ENCODE measurements around the gene DNALI1. TPM values are rescaled to one million over a fixed set of nuclear protein-coding genes. Genes with fewer than 3 reads are reported as not detected.

Gene DNALI1
- total and polyA plus RNA-seq, 10 of the 15 experiments (the other 5 are each of a cell fraction or from before 2014, with no cell fraction given), result 0.03 to 0.13 (median 0.05) TPM; not detected in 7

DNA sequence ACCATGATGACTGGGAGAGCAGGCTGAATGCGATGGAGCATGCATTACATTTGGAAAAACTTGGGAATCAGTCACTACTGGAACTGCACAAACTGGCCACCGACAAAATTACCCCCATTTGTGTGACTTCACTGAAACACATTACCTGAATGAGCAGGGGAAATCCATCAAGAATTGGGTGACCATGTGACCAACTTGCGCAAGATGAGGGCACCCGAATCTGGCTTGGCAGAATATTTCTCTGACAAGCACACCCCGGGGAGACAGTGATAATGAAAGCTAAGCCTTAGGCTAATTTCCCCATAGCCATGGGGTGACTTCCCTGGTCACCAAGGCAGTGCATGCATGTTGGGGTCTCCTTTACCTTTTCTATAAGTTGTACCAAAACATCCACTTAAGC lies 11.7 kb upstream of the DNALI1 start:
- Histone ChIP-seq H3K4me1 (ENCODE audit: control insufficient read depth, insufficient read depth, low read length) (no peaks in the 10 kb centered on the region; the same call in 1 of the 2 replicates), H3K27ac (ENCODE audit: control insufficient read depth, insufficient read depth) (no peak overlapping the region), H4K20me1 (ENCODE audit: control insufficient read depth, insufficient read depth) (no peaks in the 10 kb centered on the region), H3K4me2 (ENCODE audit: control insufficient read depth, insufficient read depth) (no peak overlapping the region), H3K9ac (ENCODE audit: control insufficient read depth, insufficient read depth, low read length) (no peak overlapping the region), H3K9me3 (replicated peaks; ENCODE audit: control insufficient read depth, insufficient read depth, low read length) (no peaks in the 10 kb centered on the region), H2AFZ (ENCODE audit: control insufficient read depth, low read depth, low read length) (no peak overlapping the region), H3K4me3 (no peak overlapping the region), H3K79me2 (ENCODE audit: control insufficient read depth, insufficient read depth, low read length) (no peaks in the 10 kb centered on the region; the same call in 1 of the 2 replicates), H3K36me3 (ENCODE audit: control insufficient read depth in 2 of 2, insufficient read depth in 2 of 2, low read length in 1 of 2) (peaks cover 6 to 23% of the 10 kb centered on the region in 2 experiments), H3K27me3 (replicated peaks in 1 of 2; ENCODE audit: control insufficient read depth in 2 of 2, insufficient read depth in 2 of 2, low read length in 1 of 2) (no peaks in the 10 kb centered on the region)
- in situ Hi-C loops (cut with MboI) (no loop called here), intact Hi-C loops (cut with micrococcal nuclease; ENCODE audit: unreplicated experiment) (no loop called here)
- ChIA-PET SMC1A (ENCODE audit: uncharacterized antibody, unreplicated experiment) (no interaction called here), POLR2A (interaction anchor here (0.6 to 0.7 kb wide), 4 partner anchors 9 to 854 kb away, joined by 3 to 4 read pairs (median 4); partner anchors contain the start of gene SNIP1), CTCF (no interaction called here), RAD21 (ENCODE audit: unreplicated experiment) (no interaction called here)
- BruUV-seq (replicated peaks), result no TSS peak
- no peak for FAIRE-seq
- DNase-seq (ENCODE audit: low read depth, low spot score), result no peak
- 96% methylated on average over 5 of the region's 5 CpGs for WGBS (ENCODE audit: insufficient coverage, insufficient replicate concordance, low lambda C conversion rate, missing lambda C conversion rate)
- no peak for ATAC-seq
- TF ChIP-seq IKZF2 (IDR thresholded peaks at IDR 0.05) (no peak), PML (IDR thresholded peaks at IDR 0.05; ENCODE audit: low read length) (no peak), NRF1 (conservative IDR thresholded peaks at IDR 0.05; ENCODE audit: low read depth, low read length) (no peak), NFIC (IDR thresholded peaks at IDR 0.05; ENCODE audit: low read depth, low read length) (no peak), NFYA (IDR thresholded peaks at IDR 0.05; ENCODE audit: borderline replicate concordance, low read depth, low read length) (no peak), PAX5 (IDR thresholded peaks at IDR 0.05; ENCODE audit: borderline replicate concordance, low read depth, low read length) (no peak), HSF1 (IDR thresholded peaks at IDR 0.05; ENCODE audit: low read depth, low read length) (no peak), POLR2A (IDR thresholded peaks at IDR 0.05; ENCODE audit: low read depth, low read length) (no peak), PKNOX1 (IDR thresholded peaks at IDR 0.05) (no peak), SIX5 (IDR thresholded peaks at IDR 0.05; ENCODE audit: low read depth, low read length, severe bottlenecking) (no peak)
- TF ChIP-seq, protein P1, sequence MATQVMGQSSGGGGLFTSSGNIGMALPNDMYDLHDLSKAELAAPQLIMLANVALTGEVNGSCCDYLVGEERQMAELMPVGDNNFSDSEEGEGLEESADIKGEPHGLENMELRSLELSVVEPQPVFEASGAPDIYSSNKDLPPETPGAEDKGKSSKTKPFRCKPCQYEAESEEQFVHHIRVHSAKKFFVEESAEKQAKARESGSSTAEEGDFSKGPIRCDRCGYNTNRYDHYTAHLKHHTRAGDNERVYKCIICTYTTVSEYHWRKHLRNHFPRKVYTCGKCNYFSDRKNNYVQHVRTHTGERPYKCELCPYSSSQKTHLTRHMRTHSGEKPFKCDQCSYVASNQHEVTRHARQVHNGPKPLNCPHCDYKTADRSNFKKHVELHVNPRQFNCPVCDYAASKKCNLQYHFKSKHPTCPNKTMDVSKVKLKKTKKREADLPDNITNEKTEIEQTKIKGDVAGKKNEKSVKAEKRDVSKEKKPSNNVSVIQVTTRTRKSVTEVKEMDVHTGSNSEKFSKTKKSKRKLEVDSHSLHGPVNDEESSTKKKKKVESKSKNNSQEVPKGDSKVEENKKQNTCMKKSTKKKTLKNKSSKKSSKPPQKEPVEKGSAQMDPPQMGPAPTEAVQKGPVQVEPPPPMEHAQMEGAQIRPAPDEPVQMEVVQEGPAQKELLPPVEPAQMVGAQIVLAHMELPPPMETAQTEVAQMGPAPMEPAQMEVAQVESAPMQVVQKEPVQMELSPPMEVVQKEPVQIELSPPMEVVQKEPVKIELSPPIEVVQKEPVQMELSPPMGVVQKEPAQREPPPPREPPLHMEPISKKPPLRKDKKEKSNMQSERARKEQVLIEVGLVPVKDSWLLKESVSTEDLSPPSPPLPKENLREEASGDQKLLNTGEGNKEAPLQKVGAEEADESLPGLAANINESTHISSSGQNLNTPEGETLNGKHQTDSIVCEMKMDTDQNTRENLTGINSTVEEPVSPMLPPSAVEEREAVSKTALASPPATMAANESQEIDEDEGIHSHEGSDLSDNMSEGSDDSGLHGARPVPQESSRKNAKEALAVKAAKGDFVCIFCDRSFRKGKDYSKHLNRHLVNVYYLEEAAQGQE (IDR thresholded peaks at IDR 0.05; ENCODE audit: low read depth, low read length), result no peak
- TF ChIP-seq, protein P2, sequence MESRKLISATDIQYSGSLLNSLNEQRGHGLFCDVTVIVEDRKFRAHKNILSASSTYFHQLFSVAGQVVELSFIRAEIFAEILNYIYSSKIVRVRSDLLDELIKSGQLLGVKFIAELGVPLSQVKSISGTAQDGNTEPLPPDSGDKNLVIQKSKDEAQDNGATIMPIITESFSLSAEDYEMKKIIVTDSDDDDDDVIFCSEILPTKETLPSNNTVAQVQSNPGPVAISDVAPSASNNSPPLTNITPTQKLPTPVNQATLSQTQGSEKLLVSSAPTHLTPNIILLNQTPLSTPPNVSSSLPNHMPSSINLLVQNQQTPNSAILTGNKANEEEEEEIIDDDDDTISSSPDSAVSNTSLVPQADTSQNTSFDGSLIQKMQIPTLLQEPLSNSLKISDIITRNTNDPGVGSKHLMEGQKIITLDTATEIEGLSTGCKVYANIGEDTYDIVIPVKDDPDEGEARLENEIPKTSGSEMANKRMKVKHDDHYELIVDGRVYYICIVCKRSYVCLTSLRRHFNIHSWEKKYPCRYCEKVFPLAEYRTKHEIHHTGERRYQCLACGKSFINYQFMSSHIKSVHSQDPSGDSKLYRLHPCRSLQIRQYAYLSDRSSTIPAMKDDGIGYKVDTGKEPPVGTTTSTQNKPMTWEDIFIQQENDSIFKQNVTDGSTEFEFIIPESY (IDR thresholded peaks at IDR 0.05), result no peak
- TF ChIP-seq, protein P3, sequence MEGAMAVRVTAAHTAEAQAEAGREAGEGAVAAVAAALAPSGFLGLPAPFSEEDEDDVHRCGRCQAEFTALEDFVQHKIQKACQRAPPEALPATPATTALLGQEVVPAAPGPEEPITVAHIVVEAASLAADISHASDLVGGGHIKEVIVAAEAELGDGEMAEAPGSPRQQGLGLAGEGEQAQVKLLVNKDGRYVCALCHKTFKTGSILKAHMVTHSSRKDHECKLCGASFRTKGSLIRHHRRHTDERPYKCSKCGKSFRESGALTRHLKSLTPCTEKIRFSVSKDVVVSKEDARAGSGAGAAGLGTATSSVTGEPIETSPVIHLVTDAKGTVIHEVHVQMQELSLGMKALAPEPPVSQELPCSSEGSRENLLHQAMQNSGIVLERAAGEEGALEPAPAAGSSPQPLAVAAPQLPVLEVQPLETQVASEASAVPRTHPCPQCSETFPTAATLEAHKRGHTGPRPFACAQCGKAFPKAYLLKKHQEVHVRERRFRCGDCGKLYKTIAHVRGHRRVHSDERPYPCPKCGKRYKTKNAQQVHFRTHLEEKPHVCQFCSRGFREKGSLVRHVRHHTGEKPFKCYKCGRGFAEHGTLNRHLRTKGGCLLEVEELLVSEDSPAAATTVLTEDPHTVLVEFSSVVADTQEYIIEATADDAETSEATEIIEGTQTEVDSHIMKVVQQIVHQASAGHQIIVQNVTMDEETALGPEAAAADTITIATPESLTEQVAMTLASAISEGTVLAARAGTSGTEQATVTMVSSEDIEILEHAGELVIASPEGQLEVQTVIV (IDR thresholded peaks at IDR 0.05; ENCODE audit: borderline replicate concordance, partially characterized antibody), result no peak
- TF ChIP-seq, protein P4, sequence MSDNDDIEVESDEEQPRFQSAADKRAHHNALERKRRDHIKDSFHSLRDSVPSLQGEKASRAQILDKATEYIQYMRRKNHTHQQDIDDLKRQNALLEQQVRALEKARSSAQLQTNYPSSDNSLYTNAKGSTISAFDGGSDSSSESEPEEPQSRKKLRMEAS (IDR thresholded peaks at IDR 0.05; ENCODE audit: low read depth, low read length), result no peak
